SJCRH30 (cell line): ENCODE measurements around the gene KCNH6. TPM values are rescaled to one million over a fixed set of nuclear protein-coding genes. Genes with fewer than 3 reads are reported as not detected.

ENCODE experiments used
- DNase-seq, 2 experiments: peaks; one replicate each; pipeline ENCODE4 v3.0.0-alpha.2; 2015 to 2020
- H3K27ac ChIP-seq: fragments of 250-450 bp; sonication (Bioruptor Pico); 2 replicates; pipeline ENCODE4 v1.5.1; 2020; ENCODE audit warnings: mild to moderate bottlenecking, moderate library complexity
- H3K27me3 ChIP-seq: fragments of 250-450 bp; sonication (Bioruptor Pico); 2 replicates; pipeline ENCODE4 v1.5.1; 2020; ENCODE audit warnings: mild to moderate bottlenecking, moderate library complexity
- H3K36me3 ChIP-seq: fragments of 250-450 bp; sonication (Bioruptor Pico); 2 replicates; pipeline ENCODE4 v1.5.1; 2020; ENCODE audit warnings: mild to moderate bottlenecking, moderate library complexity
- H3K4me1 ChIP-seq: fragments of 250-450 bp; sonication (Bioruptor Pico); 2 replicates; pipeline ENCODE4 v1.5.1; 2020; ENCODE audit warnings: mild to moderate bottlenecking, moderate library complexity
- H3K4me3 ChIP-seq: fragments of 250-450 bp; sonication (Bioruptor Pico); 2 replicates; pipeline ENCODE4 v1.5.1; 2020; ENCODE audit warnings: mild to moderate bottlenecking, moderate library complexity
- H3K9me3 ChIP-seq: fragments of 250-450 bp; sonication (Bioruptor Pico); replicated peaks from 2 replicates; pipeline ENCODE4 v1.5.1; 2020; ENCODE audit warnings: mild to moderate bottlenecking, moderate library complexity
- total RNA-seq: library from RNA; depleted of rRNA; stranded (reverse); fragments of >200 nt; shearing (Covaris generic); gene quantifications from 2 replicates; pipeline ENCODE4 v1.2.3, GENCODE V29; 2014

KCNH6 gene
- total RNA-seq, 1 experiment from 2014 or later: not detected

DNA sequence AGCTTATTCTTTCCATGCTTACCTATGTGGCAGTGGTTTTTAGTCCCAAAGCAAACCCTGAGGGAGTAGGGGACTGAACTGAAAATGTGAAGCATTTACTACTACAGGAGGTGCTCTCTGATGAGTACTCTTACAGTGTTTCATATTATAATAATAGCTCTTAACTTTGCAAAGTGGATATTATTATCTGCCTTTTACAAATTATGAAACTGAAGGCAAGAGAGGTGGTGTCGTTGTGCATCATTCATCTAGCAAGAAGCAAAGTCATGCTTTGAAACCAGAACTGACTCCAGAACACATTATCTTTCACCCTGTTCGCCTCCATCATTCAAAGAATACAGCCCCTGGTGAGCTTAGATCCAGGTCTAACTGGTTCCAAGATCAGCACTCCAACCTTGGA is 8.2 kb upstream of the KCNH6 start:
- Histone ChIP-seq H3K36me3 (no peaks in the 10 kb centered on the region), H3K27me3 (no peaks in the 10 kb centered on the region), H3K4me3 (no peak overlapping the region), H3K4me1 (no peaks in the 10 kb centered on the region), H3K9me3 (no peaks in the 10 kb centered on the region), H3K27ac (no peak overlapping the region)
- no peak for DNase-seq

DNA sequence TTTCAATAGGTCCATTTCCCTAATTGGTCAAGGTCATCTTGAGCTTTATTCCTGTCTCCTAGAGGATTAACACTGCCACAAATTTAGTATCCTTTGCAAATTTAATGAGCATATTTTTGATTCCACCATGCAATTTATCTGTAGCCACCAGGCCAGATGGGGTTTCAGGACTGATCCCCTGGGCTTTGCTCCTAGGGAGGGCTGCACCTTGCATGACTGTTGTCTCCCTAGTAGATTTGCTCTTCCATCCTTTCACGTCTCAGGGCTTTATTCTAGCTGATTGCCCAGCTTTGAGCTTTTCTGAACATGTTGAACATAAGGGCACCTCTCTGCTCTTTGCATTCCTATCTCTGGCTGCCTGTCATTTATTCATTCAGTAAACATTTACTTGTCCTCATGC is 7.7 kb upstream of the KCNH6 start:
- H3K9me3 ChIP-seq: no peaks in the 10 kb centered on the region
- H3K27me3 ChIP-seq: no peaks in the 10 kb centered on the region
- H3K4me3 ChIP-seq: no peak overlapping the region
- H3K36me3 ChIP-seq: no peaks in the 10 kb centered on the region
- no peak overlapping the region for H3K27ac ChIP-seq
- no peaks in the 10 kb centered on the region for H3K4me1 ChIP-seq
- DNase-seq: no peak

DNA sequence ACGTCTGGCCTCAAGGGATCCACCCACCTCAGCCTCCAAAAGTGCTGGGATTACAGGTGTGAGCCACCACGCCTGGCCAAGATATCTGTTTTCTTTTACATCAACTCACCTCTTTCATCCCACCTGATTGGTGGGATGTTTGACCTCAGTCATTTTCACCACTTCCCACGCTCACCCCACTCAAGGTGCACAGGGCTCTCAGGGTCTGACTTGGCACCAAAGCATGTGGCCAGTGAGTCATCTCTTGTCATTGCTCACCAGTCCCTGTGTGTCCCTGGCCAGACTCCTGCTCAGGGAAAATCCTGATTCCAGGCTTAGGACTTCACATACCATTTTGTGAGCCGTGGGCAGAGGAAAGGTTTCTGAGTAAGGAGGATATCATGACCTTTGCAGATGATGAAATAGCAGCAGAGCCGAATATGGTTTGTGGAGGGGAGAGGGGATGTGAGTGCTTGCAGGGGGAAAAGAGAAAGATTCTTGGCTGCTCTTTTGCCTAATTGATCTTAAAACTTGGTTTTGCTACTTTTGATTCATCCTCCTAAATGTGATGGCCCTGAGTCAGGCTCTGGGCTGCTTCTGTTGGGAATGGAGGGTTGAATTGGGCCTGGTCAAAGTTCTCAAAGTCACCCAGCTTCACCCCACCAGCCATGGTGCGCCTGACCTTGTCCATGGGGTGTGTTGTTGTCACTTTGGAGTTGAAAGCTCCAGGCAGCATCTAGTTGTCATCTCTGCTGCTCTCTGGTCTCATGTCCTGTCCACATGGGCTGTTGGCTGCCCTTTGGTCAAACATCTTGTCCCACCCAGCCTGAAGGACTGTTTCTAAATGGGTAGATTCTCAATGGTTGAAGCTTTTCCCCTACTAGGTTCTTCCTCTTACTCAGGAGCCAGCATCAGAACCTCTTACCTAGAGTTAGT is 6.0 kb upstream of the KCNH6 start:
- Histone ChIP-seq H3K27me3 (no peaks in the 10 kb centered on the region), H3K36me3 (no peaks in the 10 kb centered on the region), H3K4me1 (no peaks in the 10 kb centered on the region), H3K27ac (no peak overlapping the region), H3K4me3 (no peak overlapping the region), H3K9me3 (no peaks in the 10 kb centered on the region)
- no peak for DNase-seq

DNA sequence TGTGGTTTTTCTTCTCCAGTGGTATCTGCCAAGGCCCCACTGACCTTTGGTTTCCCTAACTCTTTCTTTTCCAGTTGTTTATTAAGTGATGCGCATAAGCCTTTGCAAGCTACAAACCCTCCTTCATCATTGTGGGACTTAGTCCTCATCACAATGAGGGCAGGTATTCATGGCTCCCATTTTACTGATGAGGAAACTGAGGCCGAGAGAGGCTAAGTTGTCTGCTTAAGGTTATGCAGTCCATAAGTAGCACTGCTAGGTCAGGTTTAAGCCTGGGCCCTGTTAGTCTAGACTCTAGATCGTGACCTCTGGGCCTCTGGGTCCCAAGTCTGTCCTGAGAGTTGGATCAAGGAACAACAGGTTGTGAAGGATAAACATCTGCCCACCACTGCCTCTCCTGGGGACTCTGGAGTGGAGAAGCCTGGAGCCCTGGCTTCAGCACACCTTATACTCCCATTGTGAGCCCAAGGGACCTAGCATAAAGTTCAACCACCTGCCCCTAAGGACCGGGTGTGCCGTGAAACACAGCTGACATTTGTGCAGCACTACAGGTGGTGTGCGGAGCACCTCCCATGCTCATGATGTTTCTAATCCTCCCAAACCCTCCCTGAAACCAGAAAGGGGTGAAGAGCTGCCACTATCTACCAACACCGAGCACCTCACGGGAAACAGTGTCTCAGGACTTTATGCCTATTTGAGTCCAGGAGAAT is 5.2 kb upstream of the KCNH6 start:
- Histone ChIP-seq H3K9me3 (no peaks in the 10 kb centered on the region), H3K4me1 (no peaks in the 10 kb centered on the region), H3K27ac (no peak overlapping the region), H3K4me3 (no peak overlapping the region), H3K27me3 (no peaks in the 10 kb centered on the region), H3K36me3 (no peaks in the 10 kb centered on the region)
- no peak for DNase-seq

DNA sequence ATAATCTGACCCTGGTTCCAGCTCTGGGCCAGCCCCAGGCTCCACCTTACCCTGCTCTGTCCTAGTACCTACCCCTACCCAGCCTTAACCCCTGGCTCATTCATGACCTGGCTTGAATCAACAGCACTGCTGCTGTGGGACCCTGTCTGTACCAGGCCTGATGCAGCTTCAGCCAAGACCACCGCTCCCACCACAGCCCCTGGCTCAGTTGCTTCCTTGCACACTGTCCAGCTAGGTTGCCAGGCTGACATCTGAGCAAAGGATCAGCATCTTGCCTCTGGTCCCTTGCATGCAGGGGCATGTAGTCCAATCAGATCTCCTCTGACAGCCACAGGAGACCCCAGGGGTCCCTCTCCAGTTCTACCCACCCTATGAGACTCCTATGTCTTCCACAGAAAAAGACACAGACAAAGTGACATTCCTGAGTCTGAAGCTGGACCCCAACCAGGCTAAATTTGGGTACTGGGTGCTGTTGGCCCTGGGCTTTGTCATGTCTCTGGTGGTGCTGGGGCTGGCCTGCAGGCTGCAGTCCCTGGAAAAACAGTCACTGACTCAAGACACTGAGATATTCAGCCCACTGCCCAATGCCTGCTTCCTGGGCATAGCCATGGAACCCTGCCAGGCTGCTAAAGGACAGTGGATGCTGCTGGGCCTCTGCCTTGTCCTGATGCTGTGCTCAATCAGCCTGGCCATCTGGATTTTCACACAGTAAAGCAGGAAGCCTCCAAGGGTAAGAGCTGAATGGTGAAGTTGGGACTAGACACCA is 3.9 kb upstream of the KCNH6 start:
- Histone ChIP-seq H3K4me3 (no peak overlapping the region), H3K36me3 (no peaks in the 10 kb centered on the region), H3K9me3 (no peaks in the 10 kb centered on the region), H3K27ac (no peak overlapping the region), H3K27me3 (no peaks in the 10 kb centered on the region), H3K4me1 (no peaks in the 10 kb centered on the region)
- DNase-seq: no peak

DNA sequence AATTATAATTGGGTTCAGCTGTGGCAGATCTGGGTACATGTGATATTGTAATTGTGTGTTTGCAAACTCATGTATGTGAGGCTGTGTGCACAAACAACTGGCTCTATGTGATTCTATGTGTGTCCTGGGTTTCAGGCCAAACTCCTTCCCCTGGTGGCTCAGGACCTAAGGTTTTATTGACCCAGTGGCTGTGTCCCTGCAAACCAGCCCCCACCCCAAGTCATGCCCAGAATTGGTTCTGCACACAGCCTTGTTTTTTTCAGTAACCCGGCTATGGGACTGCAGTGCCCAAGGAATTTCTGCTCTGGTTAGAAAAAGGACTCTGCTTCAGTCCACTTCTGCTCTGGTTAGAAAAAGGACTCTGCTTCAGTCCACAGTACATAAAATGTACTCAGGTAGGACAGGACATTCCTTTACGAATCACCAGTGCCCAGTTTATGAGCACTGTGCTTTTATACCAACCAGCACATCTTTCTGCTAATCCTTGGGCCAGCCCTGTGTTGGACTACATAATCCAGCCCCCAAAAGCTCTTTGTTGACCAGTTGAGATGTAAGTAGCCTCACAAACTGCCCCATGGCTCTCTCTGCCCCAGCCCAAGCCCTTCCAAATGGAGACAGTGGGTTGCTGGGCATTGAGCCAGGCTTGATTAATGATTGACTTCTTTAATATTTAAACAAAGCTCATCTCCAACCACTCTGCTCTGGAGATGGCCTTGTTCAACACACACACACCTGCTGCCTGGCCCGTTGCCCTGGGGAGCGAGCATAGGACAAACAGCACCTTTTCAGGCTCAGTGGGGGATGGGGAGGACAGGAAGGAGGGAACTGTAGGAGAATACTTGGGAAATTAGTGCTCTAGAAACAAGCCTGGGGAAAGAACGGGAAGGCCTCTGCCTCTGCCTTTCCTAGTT is 2.9 kb upstream of the KCNH6 start:
- no peak overlapping the region for H3K4me3 ChIP-seq
- DNase-seq: no peak
- no peaks in the 10 kb centered on the region for H3K27me3 ChIP-seq
- H3K9me3 ChIP-seq: no peaks in the 10 kb centered on the region
- no peaks in the 10 kb centered on the region for H3K36me3 ChIP-seq
- no peak overlapping the region for H3K27ac ChIP-seq
- H3K4me1 ChIP-seq: no peaks in the 10 kb centered on the region

DNA sequence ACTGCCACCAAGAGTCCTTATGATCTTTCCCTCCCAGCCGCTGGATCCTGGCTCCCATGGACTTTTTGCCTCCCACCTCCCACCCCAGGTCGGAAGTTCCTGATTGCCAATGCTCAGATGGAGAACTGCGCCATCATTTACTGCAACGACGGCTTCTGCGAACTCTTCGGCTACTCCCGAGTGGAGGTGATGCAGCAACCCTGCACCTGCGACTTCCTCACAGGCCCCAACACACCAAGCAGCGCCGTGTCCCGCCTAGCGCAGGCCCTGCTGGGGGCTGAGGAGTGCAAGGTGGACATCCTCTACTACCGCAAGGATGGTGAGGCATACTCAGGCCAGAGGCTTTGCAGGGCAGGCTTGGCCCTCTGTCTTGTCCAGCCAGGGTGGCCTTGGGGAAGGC is 893 bp downstream of the KCNH6 start:
- no peaks in the 10 kb centered on the region for H3K9me3 ChIP-seq
- H3K4me1 ChIP-seq: no peaks in the 10 kb centered on the region
- no peak overlapping the region for H3K4me3 ChIP-seq

DNA sequence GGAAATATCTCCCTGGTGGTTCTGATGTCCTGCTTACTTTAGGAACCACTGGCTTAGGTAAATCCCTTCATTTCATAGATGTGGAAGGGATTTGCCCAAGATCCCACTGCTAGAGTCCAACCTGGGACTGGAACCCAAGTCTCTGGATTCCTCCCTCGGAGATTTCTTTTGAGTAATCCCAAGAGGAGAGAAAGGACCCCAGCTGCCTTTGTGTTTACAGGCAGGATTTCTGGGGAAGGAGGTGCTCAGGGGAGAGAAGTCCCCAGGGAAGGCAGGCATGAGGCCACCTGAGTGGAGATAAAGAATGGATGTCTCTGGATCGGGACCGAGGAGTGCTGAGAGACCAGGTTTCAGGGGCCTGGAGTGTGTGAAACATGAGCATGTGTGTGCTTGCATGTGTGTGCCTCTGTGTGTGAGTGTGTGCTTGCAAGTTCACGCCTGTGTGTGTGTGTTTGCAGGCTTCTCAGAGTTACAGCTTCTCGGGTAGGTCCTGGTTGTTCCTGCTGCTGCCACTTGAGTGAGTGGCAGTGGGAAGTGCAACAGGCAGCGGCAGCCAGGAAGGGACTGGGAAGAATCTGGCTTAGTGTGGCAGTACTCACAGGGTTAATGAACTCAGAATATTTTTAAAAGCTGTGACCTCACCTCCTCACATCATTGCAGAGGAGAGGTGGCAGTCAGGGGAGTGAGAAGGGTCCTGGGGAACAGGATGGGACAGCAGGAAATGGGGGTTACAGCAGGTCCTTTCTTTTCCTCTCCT is 2.2 kb downstream of the KCNH6 start:
- H3K27me3 ChIP-seq: no peaks in the 10 kb centered on the region
- no peaks in the 10 kb centered on the region for H3K4me1 ChIP-seq
- DNase-seq: no peak
- no peaks in the 10 kb centered on the region for H3K36me3 ChIP-seq
- H3K9me3 ChIP-seq: no peaks in the 10 kb centered on the region
- no peak overlapping the region for H3K27ac ChIP-seq
- H3K4me3 ChIP-seq: no peak overlapping the region

More for the DNA sequence above, 893 bp downstream of the KCNH6 start:
- Histone ChIP-seq H3K27ac (no peak overlapping the region), H3K36me3 (no peaks in the 10 kb centered on the region), H3K27me3 (no peaks in the 10 kb centered on the region)
- no peak for DNase-seq

DNA sequence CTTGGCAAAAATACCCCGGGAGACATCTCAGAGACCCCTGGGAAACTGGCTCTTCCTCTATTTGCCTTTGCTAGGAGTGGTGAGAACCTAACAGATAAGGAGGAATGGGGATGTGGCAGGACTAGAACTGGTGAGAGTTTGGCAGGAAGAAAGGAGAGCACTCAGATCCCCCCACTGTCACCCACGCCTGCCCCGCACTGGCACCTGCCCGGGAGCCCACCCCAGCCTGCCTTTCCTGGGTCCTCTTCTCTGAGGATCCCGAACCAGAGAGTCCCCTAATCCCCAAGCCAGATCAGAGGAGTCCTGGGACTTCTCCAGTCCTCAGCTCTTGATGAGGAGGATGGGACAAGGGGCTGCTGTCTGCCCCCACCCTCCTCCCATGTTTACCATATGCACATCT is 3.7 kb downstream of the KCNH6 start:
- H3K27me3 ChIP-seq: no peaks in the 10 kb centered on the region
- no peaks in the 10 kb centered on the region for H3K9me3 ChIP-seq

DNA sequence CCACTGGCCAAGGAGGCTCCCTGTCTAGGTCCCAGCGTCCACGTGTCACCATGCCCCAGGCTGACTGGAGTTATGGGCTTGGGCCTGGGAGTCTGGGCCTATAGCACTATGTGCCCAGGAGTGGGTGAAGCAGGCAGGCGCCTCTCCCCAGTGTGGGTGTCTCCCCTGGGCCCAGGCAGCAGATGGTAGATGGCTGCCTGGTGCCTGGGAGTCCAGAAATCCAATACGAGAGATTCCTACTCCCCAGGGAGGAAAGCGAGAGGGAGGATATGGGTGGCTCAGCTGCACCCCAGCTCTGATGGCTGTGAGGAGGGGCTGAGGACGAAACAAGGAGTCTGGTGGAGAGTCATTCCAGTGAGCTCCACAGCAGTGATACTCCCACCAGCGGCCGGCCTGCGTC is 5.0 kb downstream of the KCNH6 start:
- Histone ChIP-seq H3K27ac (no peak overlapping the region), H3K4me1 (no peaks in the 10 kb centered on the region), H3K27me3 (no peaks in the 10 kb centered on the region), H3K9me3 (no peaks in the 10 kb centered on the region), H3K36me3 (no peaks in the 10 kb centered on the region), H3K4me3 (no peak overlapping the region)
- DNase-seq: no peak

More for the DNA sequence above, 3.7 kb downstream of the KCNH6 start:
- Histone ChIP-seq H3K4me1 (no peaks in the 10 kb centered on the region), H3K36me3 (no peaks in the 10 kb centered on the region), H3K4me3 (no peak overlapping the region), H3K27ac (no peak overlapping the region)
- no peak for DNase-seq

DNA sequence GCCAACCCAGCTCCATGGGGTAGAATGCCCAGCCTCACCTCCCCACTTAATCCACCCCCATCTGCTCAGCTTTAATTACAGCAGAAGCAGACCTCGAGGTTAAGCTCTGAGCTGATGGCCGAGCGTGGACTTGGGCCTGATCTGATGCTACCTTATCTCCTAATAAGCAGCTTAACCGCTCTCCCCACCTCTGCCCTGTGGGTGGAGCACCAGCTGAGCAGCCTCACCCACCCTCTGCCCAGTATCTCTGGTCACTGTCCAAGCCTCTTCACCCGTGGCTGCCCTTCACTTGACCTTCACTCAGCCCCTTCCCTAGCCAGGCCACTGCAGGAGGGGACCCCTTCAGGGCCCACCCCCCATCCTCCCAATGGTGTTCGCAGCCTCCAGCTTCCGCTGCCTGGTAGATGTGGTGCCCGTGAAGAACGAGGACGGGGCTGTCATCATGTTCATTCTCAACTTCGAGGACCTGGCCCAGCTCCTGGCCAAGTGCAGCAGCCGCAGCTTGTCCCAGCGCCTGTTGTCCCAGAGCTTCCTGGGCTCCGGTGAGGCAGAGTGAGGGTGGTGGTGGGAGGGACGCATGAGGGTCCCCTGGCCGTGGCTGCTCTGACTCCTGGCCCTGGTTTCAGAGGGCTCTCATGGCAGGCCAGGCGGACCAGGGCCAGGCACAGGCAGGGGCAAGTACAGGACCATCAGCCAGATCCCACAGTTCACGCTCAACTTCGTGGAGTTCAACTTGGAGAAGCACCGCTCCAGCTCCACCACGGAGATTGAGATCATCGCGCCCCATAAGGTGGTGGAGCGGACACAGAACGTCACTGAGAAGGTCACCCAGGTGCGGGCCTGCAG is 6.8 kb downstream of the KCNH6 start:
- H3K27ac ChIP-seq: no peak overlapping the region
- H3K27me3 ChIP-seq: no peaks in the 10 kb centered on the region
- no peak for DNase-seq
- no peaks in the 10 kb centered on the region for H3K4me1 ChIP-seq
- no peak overlapping the region for H3K4me3 ChIP-seq
- no peaks in the 10 kb centered on the region for H3K9me3 ChIP-seq
- H3K36me3 ChIP-seq: no peaks in the 10 kb centered on the region

DNA sequence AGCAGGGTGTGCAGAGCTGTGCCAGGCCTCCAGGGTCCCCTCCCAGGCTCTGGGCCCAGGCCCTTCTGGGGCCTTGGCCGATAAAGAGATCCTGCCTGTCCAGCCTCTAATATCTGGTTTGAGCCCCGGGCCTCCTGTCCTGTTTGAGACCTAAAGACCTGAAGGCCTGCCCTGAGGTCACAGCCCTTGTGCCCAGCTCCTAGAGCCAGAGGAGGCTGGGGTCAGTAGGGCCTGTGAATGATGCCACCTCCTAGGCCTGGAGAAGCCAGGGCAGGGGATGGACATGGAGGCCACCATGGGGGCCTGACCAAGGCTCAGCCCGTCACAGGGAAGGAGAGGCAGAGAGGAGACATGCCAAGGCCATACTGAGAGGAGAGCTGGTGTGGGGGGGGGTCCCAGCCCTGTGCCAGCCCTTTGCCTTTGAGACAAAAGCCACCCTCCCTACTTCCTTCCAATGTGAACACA is 7.4 kb downstream of the KCNH6 start:
- no peak overlapping the region for H3K27ac ChIP-seq
- no peaks in the 10 kb centered on the region for H3K4me1 ChIP-seq
- no peak for DNase-seq
- H3K27me3 ChIP-seq: no peaks in the 10 kb centered on the region
- no peaks in the 10 kb centered on the region for H3K9me3 ChIP-seq
- no peak overlapping the region for H3K4me3 ChIP-seq
- no peaks in the 10 kb centered on the region for H3K36me3 ChIP-seq
